ENCODE data around the gene FALEC. TPM values are rescaled to one million over a fixed set of nuclear protein-coding genes. Genes with fewer than 3 reads are reported as not detected.

FALEC gene
- total and polyA plus RNA-seq, 9 of the 15 experiments (the other 6 are each of a cell fraction or from before 2014, with no cell fraction given) = 0.15 to 1.8 (median 0.53) TPM; not detected in 5

DNA sequence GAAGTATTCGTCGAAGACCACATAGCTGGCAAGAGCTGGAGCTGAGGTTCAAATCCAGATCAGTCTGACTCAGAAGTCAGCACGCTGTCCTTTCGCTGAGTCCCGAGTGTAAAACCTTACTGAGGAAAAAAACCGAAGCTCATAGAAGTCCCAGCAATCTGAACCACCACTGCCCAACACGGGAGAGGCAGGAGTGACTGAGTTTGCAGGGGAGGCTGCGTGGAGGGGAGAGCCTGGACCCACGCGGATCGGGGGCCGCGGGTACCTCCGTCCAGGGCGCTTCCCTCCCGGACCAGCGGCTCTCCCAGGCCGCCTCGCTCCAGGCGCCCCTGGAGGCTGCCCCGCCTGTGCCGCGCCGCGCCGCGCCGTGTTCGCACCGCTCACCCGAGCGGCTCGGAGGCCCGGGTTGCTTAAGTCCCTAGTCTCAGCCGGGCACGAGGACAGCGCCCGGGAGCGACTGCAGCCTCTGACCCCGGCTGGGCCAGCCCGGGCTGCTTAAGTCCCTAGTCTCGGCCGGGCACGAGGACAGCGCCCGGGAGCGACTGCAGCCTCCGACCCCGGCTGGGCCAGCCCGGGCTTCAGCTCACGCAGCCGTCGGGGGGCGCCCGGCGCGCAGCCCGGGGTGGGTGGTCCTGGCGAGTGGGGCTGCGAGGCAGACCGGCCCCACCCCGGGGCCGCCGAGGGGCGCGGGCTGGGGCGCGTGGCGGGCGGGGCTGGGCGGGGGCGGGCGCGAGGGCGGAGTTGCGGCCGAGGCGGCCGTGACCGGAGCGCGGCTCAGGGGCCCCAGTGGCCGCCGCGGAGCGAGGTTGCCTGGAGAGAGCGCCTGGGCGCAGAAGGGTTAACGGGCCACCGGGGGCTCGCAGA, 33.3 kb downstream of the FALEC start, which contains the start of gene ADAMTSL4 (continued):
- TF ChIP-seq NR4A1 (CRISPR knock-in tag; IDR thresholded peaks at IDR 0.05) (0 out of 2 replicates have a peak, but pooled peaks have one; percentile 44), NR4A1 (tag; IDR thresholded peaks at IDR 0.05) (peak; percentile 34; the same call in 1 of the 2 replicates), CBFB (CRISPR knock-in tag; IDR thresholded peaks at IDR 0.05) (no peak), RBM17 (IDR thresholded peaks at IDR 0.05; ENCODE audit: borderline replicate concordance, low read depth, low read length) (no peak), TCF3 (CRISPR knock-in tag; IDR thresholded peaks at IDR 0.05) (0 out of 2 replicates have a peak, but pooled peaks have one; percentile 3), TFE3 (CRISPR knock-in tag; IDR thresholded peaks at IDR 0.05) (no peak), TAF7 (tag; IDR thresholded peaks at IDR 0.05) (no peak), JUND (IDR thresholded peaks at IDR 0.05; ENCODE audit: borderline replicate concordance, low read depth, low read length) (no peak; the same call in 1 of the 2 replicates), JUND (tag; IDR thresholded peaks at IDR 0.05; ENCODE audit: borderline replicate concordance, low read depth, low read length) (no peak), RAD21 (CRISPR knock-in tag; conservative IDR thresholded peaks at IDR 0.05 in 1 of 2, IDR thresholded peaks at IDR 0.05 in 1 of 2) (peak in 1 of 2 experiments; percentile 9; a peak in 1 of 4 replicates), DNMT1 (IDR thresholded peaks at IDR 0.05) (no peak), MYC (IDR thresholded peaks at IDR 0.05; ENCODE audit: low read depth, low read length) (peak; percentile 74), MYC (CRISPR knock-in tag; IDR thresholded peaks at IDR 0.05; ENCODE audit: borderline replicate concordance, low read depth) (no peak), RFX5 (IDR thresholded peaks at IDR 0.05; ENCODE audit: low read depth, low read length) (no peak), SMARCC2 (IDR thresholded peaks at IDR 0.05; ENCODE audit: low read depth) (no peak), SMARCA5 (IDR thresholded peaks at IDR 0.05) (no peak), PKNOX1 (IDR thresholded peaks at IDR 0.05) (no peak), CHD1 (IDR thresholded peaks at IDR 0.05; ENCODE audit: low read length) (peak; percentile 93), GMEB1 (CRISPR knock-in tag; IDR thresholded peaks at IDR 0.05) (0 out of 2 replicates have a peak, but pooled peaks have one; percentile 33), POLR2AphosphoS2 (IDR thresholded peaks at IDR 0.05; ENCODE audit: low read length) (no peak; the same call in 1 of the 2 replicates)
- TF ChIP-seq, protein P1, sequence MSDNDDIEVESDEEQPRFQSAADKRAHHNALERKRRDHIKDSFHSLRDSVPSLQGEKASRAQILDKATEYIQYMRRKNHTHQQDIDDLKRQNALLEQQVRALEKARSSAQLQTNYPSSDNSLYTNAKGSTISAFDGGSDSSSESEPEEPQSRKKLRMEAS (CRISPR knock-in tag; IDR thresholded peaks at IDR 0.05) = peak; percentile 92
- TF ChIP-seq, protein P2, sequence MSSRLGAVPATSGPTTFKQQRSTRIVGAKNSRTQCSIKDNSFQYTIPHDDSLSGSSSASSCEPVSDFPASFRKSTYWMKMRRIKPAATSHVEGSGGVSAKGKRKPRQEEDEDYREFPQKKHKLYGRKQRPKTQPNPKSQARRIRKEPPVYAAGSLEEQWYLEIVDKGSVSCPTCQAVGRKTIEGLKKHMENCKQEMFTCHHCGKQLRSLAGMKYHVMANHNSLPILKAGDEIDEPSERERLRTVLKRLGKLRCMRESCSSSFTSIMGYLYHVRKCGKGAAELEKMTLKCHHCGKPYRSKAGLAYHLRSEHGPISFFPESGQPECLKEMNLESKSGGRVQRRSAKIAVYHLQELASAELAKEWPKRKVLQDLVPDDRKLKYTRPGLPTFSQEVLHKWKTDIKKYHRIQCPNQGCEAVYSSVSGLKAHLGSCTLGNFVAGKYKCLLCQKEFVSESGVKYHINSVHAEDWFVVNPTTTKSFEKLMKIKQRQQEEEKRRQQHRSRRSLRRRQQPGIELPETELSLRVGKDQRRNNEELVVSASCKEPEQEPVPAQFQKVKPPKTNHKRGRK (tag; IDR thresholded peaks at IDR 0.05) = no peak

All from K562 (cell line).